ENCODE results near the gene PDXK.
A peak's percentile ranks its signal among the peaks of the same experiment; 100 is the strongest.

The PDXK gene

DNA sequence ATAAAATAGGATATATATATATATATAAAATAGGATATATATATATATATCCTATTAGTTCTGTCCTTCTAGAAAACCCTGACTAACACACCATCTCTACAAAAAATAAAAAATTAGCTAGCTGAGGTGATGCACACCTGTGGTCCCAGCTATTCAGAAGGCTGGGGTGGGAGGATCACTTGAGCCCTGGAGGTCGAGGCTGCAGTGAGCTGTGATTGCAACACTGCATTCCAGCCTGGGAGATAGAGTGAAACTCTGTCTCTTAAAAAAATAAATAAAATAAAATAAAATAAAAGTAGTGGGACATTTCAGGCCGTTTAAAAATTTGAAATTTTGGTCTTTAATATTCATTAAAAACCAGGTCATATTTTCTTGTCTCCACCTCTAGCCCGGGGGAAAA is 66.2 kb downstream of the PDXK start:
- DNase-seq: no peak

DNA sequence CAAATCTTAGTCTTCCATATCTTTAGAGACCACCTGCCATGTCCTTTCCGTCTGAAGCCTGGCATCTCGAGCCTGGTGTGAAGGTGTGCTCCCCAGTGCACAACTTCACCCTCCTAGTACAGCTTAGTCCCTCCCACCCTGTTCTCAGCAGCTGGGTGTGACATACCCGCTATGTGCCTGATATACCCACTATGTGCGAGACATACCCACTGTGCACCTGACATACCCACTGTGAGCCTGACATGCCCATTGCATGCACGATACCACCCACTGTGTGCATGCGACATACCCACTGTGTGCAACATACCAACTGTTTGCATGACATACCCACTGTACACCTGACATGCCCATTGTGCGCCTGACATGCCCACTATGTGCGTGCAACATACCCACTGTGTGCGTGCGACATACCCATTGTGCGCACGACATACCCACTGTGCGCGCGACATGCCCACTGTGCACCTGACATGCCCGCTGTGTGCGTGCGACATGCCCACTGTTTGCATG is 67.4 kb downstream of the PDXK start:
- no peak for DNase-seq

DNA sequence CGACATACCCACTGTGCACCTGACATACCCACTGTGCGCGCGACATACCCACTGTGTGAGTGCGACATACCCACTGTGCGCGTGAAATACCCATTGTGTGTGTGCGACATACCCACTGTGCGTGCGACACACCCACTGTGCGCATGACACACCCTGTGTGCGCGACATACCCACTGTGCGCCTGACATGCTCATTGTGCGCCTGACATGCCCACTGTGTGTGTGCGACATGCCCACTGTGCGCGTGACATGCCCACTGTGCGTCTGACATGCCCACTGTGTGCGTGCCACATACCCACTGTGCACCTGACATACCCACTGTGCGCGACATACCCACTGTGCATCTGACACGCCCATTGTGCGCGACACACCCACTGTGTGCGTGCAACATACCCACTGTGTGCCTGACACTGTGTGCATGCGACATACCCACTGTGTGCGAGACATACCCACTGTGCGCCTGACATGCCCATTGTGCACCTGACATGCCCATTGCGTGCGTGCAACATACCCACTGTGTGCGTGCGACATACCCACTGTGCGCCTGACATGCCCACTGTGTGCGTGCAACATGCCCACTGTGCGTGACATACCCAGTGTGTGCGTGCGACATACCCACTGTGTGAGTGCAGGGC is 68.0 kb downstream of the PDXK start:
- DNase-seq: no peak

DNA sequence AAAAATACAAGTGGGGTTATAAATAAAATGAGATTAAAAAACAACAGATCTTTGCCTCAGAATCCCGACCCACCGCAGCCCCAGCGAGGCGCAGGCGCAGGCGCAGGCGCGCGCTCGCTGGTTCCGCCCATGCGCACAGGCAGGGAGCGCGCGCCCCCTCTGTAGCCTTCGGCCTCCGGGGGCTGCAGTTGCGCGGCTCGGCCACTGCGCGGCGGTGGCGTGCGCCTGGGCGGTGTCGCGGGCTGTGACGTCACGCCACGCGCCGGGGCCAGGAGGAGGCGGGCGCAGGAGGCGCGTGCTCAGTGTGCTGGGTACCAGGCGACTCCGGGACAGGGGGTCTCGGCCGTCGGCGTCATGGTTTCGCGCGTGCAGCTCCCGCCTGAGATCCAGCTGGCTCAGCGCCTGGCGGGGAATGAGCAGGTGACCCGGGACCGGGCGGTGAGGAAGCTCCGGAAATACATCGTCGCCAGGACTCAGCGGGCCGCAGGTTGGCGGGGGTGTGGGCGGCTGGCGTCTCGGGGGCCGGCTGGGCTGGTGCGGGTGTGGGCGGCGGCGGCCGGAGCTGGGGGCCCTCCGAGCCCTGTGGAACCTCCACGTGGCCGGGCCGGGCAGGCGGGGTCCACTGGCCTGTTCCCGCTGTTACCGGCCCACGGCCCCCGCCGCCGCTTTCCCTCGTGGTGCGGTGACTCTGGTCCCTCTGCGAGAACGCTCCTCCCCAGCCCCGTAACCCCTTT is 70.5 kb downstream of the PDXK start, which contains the start of gene RRP1:
Gene RRP1 (plus strand): TSS at position 302 of the 734 bp plus-strand sequence. CDS start 53 bp downstream, at position 355.
- peak; percentile 86 for DNase-seq

DNA sequence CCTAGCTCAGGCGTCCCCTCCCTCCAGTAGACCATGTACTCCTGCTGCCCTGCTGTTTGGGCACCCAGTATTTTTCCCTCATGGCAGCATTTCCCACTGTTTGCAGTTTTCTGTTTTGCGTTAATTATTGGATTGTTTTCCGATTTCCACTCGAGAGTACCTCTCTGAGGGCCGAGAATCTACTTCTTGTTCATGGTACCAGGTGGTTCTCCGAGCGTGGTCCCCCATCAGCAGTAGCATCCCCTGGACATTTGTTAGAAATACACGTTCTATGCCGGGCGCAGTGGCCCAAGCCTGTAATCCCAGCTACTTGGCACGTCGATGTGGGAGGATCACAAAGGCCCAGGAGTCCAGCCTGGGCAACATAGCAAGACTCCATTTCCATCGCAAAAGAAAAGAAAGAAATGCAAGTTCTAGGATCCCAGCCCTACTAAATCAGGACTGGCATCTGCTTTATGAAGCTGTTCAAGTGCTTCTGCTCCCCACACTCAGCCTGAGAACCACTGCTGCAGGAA is 71.1 kb downstream of the PDXK start:
- no peak for DNase-seq

DNA sequence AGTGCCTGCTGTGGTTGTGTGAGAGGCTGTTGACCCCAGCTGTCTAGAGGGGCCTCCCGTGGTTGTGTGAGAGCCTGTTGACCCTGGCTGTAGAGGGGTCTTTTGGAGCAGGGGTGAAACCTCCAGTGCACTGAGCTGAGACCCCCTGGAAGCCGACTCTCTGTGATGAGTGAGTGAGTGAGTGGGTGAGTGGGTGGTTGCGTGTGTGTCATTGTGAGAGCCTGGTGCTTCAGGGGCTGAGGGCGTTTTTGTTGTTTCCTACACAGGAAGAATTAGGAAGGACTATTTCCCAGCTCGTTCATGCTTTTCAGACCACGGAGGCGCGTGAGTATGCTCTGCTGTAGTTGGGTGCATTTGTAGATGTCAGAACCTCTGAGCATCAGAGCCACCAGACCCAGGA is 73.5 kb downstream of the PDXK start:
- no peak for DNase-seq

DNA sequence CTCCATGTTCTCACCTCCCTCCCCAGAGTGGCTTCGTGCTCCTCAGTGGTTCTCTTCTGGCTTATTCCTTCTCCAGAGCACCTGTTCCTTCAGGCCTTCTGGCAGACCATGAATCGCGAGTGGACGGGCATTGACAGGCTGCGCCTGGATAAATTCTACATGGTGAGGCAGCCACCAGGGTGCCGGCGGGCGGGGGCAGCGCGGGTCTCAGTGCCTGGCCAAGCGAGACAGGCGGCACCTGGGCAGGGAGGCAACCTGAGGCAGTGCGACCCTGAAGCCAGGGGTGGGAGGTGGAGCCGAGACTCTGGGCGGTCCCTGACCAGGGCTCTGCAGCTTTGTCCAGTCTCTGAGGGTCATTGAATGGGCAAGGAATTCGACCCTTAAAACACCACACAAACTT is 74.3 kb downstream of the PDXK start:
- no peak for DNase-seq

DNA sequence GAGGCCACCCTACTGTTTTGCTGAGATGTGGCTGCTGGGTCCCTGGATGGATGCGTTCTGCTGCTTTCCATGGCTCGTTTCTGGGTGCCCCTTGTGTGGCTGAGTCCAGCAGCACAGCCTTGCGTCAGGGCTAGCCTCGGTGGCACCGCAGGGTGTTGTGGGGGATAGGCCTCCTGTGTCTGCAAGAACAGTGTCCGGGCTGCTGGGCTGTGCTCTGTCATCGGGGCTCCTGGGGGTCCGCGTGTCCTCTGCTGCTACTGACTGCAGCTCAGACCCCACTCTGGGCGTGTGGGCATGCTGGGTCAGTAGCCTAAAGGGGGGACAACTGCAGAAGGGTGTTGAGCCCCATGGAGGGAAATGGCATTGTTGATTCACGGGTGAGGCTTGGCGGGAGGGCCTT is 75.4 kb downstream of the PDXK start:
- no peak for DNase-seq

DNA sequence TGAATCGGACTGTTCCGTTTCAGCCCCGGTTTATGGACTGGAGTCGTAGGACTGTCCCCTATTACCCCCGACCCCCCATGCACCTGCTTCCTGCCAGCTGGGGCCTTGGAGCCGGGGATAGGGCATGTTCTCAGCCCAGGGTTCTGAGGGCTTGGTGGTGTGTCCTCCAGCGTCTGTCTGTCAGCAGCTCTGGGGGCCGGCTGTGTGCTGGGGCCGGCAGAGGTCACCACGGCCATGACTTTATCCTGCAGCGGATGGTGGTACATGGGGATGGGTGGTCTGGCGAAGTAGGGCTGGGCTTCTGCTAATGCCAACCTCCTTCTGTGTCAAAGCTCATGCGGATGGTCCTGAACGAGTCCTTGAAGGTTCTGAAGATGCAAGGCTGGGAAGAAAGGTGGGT is 75.9 kb downstream of the PDXK start:
- DNase-seq: no peak

DNA sequence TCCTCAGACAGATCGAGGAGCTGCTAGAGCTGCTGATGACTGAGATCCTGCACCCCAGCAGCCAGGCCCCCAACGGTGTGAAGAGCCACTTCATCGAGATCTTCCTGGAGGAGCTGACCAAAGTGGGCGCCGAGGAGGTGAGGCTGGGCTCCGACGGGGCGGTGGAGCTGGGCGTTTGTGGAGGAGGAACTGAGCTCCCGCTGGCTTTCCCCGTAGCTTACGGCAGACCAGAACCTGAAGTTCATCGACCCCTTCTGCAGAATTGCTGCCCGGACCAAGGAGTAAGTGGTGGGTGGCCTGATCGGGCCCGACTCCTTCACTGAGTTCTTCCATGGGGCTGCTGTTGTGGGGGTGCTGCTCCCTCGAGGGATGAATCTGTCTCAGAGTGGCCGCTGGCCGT is 78.5 kb downstream of the PDXK start:
- no peak for DNase-seq

DNA sequence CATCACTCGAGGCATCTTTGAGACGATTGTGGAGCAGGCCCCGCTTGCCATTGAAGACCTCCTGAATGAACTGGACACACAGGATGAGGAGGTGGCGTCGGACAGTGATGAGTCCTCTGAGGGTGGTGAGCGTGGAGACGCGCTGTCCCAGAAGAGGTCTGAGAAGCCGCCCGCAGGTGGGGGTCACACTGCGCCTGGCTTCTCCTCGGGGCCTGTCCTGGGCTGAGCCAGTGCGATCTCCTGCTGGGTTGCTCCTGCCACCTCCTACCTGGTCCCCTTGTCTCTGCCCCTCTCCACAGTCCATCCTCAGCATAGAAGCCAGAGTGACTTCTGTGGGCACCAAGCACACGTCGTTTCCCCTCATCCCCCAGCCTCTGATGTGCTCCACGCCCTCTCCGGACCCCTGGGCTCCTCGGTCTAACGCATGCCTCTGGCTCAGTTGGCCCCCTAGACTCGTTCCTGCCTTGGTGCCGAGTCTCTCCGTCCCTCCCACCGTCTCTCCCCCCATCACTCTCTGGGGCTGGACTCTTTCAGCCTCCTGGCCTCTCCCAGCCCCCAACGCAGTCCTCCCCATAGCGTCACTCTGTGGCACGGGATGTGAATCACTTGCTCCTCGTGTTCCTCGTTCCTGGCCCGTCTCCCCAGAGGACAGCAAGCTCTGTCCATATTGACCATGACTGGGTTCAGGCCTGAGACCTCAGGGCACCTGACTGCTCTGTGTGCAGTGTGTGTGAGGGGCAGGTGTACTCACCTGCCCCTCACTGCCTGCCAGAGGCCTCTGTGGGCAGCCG is 79.2 kb downstream of the PDXK start:
- DNase-seq: no peak

DNA sequence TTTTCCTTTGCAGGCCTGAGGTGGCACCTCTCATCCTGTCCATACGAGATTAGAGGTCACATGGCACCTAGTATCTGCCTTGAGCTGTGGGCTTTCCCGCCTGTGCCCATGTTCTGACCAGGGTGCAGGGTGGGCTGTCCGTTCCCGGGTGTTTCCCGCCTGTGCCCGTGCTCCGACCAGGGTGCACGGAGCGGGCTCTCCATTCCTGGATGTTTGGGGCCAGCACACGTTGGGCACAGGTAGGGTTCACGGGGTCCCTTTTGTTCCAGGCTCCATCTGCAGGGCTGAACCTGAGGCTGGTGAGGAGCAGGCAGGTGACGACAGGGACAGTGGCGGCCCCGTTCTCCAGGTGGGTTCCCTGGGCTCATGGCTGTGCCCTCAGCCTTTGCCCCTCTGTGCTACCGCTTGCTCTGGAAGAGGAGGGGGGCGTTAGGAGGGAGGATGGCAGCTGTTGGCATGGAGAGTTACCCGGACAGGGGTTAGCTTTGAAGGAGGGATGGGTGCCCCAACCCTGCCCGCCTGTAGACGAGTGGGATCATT is 80.4 kb downstream of the PDXK start:
- DNase-seq: no peak

DNA sequence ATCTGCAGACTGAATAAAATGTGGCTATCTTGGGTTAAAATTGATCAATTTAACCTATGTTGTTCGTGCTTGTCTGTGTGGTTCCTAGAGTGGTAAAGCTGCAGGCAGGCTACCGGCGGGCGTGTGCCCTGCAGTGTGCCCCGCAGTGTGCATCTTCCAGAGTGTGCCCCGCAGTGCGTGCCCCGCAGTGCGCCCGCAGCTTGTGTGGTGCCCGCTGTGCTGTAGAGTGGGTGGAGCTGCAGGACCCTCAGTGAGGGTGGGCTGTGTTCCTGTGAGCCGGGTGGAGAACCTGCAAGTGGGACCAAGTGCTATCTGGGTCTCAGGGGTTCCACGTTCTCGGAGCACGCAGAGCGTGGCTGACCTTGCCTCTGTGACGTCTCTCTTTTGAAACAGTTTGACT is 81.2 kb downstream of the PDXK start:
- DNase-seq: no peak

DNA sequence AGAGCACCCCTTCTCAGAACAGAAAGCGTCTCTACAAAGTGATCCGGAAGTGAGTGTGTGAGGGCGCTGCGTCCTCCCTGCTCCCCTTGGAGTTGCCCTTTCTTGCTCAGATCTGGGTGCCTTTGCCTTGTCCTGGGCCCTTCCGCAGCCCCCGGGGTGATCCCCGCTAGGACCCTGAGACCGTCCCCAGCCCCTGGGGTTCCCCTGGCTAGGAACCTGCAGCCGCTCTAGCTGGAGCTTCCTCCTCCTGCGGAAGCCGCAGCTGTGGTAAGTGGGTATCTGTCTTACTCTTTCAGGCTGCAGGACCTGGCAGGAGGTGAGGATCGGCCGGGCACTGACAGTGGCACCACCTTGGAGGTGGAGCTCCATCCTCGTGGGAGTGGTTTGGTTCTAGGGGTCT is 81.6 kb downstream of the PDXK start:
- DNase-seq: no peak

DNA sequence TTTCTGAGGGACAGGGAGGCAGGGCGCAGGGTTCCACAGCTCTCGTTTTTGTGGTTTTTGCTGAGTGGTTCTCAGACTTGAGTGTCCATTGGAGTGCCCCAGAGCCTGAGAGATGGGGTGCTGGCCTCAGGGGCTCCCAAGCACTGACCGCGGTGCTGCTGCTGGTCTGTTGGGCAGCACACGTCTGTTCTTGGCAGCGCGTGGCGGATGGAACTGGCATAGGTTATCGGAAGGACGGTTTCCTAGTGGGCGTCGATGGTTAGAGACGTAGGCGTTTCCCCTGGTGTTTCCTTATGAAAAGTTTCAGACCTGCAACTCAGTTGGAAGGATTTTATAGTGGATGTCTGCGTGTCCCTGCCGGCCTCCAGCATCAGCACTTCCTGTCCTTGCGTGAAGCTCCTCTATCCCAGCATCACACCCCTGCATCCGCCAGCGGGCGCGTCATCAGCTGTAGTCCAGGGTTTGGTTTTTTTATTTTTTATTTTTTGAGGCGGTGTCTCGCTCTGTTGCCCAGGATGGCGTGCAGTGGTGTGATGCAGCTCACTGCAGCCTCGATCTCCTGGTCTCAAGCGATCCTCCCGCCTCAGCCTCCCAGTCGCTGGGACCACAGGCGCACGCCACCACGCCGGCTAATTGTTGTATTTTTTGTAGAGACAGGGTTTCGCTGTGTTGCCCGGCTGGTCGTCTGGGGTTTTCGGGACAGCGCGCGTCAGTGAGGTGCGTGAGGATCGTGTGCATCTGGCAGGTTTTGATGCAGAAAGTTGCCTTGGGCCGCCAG is 82.3 kb downstream of the PDXK start:
- DNase-seq: no peak

DNA sequence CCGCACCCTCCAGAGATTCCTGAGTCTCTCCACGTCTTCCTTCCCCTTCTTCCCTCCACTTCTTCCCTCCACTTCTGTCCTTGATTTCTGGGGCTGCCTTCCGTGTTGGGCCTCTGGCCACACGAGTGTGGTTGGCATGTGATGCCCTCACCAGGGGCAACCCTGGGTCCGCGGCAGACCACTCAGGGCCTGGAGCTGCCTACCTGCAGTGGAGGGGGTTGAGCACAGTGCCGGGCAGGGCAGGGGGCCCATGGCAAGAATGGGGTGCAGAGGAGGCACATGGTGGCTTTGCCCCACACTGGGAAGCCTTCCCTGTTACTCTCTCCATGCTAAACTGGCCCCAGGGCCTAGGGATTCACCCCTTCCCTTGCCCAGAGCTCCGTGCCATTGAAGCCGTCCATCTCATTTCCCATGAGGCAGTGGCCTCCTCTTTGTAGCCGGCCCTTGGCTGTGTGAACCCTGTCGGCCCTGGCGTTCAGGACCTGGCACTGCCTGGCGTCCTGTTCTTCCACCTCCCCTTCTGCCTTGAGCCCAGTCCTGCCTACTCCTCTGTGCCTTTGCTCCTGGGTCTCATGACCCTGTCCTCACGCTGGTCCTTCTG is 83.9 kb downstream of the PDXK start:
- DNase-seq: no peak

DNA sequence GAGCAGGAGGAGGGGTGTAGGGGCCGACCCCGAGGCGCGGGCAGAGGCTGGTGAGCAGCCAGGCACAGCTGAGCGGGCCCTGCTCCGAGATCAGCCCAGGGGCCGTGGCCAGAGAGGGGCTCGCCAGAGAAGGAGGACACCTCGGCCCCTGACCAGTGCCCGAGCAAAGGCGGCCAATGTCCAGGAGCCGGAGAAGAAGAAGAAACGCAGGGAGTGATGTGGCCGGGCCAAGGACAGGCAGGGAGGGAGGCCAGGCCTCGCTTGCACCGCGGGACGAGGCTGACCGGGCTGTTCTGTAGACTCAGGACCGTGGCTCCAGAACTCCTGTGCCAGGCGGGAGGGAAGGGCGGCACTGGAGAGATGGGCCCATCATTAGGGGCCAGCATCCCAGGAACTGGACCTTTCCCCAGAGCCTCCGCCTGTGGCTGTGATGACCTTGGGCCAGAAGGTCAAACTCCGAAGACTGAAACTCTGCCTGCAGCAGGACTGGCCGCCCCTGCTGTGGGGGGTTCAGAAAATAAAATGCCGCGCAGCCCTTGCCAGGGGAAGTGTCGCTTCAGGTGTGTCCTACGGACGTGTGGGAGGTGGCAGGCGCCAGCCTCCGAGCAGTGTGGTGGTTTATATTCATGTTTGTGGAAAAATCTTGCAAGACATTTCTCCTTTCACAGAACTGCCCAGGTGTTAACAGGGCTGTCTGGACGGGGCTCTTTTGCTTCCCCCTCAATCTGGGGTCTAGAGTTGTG is 84.8 kb downstream of the PDXK start:
- DNase-seq: no peak

DNA sequence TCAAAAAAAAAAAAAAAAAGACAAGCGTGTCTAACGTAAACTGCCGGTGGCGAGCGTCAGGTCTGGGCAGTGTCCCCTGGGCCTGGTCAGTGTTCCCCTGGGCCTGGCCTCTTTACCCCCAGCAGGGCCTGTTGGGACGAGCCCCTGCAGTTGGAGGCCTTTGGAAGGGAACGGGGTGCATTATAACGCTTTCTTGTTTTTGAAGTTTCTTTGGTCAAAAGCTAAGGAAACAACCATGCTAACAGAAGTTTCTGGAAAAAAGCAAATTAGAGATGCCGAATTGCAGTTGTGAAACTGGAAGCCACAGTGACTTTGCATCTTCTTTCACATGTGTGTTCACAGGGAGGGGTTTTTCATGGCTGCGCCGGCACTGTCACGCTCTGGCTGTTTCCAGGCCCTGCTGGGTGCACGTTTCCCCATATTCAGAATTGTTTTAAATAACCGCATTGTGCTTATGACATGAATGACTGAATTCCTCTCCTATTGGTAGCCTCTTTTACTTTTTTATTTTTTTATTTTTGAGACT is 86.4 kb downstream of the PDXK start:
- no peak for DNase-seq

DNA sequence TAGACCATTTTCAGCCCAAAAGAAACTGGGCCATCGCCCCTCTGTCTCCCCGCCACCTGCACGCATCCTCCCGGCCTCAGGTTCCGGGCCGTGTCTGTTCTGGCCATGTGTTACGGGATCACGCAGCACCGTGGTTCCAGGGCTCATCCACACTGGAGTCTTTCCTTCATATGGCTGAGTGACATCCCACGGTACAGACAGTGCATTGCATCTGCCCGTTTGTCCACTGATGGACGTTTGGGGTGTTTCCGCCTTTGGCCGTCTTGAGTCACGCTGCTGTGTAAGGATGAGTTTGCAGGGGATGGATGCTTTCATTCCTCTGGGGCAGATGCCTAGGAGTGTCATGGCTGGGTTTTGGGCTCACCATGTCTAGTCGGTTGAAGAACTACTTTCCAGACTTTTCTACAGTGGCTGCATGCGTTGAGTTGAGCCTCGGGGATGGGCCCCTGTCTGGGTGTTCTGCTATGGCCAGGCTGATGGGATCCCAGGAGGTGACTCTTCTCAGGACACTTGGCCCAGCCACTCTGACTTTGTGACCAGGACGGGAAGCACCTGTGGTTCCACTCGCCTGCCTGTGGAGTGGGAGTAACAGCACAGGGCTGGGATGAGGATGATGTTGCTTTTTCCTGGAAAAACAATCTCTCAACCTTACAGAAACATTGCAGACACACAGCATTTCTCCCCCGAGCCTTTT is 87.2 kb downstream of the PDXK start:
- DNase-seq: no peak

DNA sequence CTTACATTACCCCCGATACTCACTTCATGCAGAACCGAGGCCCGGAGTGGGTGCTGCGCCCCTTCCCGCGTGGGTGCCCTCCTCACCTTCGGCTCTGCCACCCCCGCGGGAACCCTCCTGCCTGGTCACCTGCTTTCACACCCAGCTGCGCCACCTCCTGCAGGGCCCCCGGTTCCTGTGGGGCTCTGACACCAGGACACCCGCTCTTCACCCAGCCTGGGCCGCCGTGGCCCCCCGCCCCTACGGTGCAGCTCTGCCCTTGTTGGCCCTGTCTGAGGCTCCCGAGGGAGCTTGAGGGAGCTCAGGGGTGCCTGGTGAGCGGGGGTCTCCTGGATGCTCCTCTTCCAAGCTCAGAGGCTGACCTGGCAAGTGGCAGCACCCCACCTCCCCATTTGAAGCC is 89.4 kb downstream of the PDXK start:
- DNase-seq: no peak
